ENCODE data around the gene ATP2B3.

ATP2B3 gene

GRCh38 chrX:153533091-153533490, 15.6 kb downstream of the ATP2B3 start:
- DNase-seq (ENCODE audit: low read depth, low spot score) = no peak

- DNase-seq (ENCODE audit: low read depth, low spot score) = no peak
Measured at GRCh38 chrX:153537080-153537479, 19.6 kb downstream of the ATP2B3 start.

- DNase-seq (ENCODE audit: low read depth, low spot score) = no peak
Measured at GRCh38 chrX:153537526-153538295, 20.3 kb downstream of the ATP2B3 start.

- DNase-seq (ENCODE audit: low read depth, low spot score) = no peak
Measured at GRCh38 chrX:153538424-153538823, 21.0 kb downstream of the ATP2B3 start.

- no peak for DNase-seq (ENCODE audit: low read depth, low spot score)
Measured at GRCh38 chrX:153539171-153539978, 21.9 kb downstream of the ATP2B3 start.

GRCh38 chrX:153539979-153540358, 22.5 kb downstream of the ATP2B3 start:
- DNase-seq (ENCODE audit: low read depth, low spot score) = no peak

- DNase-seq (ENCODE audit: low read depth, low spot score) = no peak
Measured at GRCh38 chrX:153544727-153545126, 27.3 kb downstream of the ATP2B3 start.

GRCh38 chrX:153546386-153546785, 28.9 kb downstream of the ATP2B3 start:
- DNase-seq (ENCODE audit: low read depth, low spot score) = no peak

- no peak for DNase-seq (ENCODE audit: low read depth, low spot score)
Measured at GRCh38 chrX:153547195-153547594, 29.8 kb downstream of the ATP2B3 start.

GRCh38 chrX:153549231-153549630, 31.8 kb downstream of the ATP2B3 start:
- DNase-seq (ENCODE audit: low read depth, low spot score) = no peak

GRCh38 chrX:153549807-153550206, 32.4 kb downstream of the ATP2B3 start:
- no peak for DNase-seq (ENCODE audit: low read depth, low spot score)

GRCh38 chrX:153551135-153551534, 33.7 kb downstream of the ATP2B3 start:
- no peak for DNase-seq (ENCODE audit: low read depth, low spot score)

GRCh38 chrX:153554519-153555167, 37.2 kb downstream of the ATP2B3 start:
- no peak for DNase-seq (ENCODE audit: low read depth, low spot score)

- DNase-seq (ENCODE audit: low read depth, low spot score) = no peak
Measured at GRCh38 chrX:153556767-153557166, 39.3 kb downstream of the ATP2B3 start.

- DNase-seq (ENCODE audit: low read depth, low spot score) = no peak
Measured at GRCh38 chrX:153557618-153558355, 40.3 kb downstream of the ATP2B3 start.

- no peak for DNase-seq (ENCODE audit: low read depth, low spot score)
Measured at GRCh38 chrX:153560000-153560399, 42.6 kb downstream of the ATP2B3 start.

GRCh38 chrX:153560466-153560865, 43.0 kb downstream of the ATP2B3 start:
- DNase-seq (ENCODE audit: low read depth, low spot score) = no peak

- no peak for DNase-seq (ENCODE audit: low read depth, low spot score)
Measured at GRCh38 chrX:153561337-153561736, 43.9 kb downstream of the ATP2B3 start.

GRCh38 chrX:153562546-153562945, 45.1 kb downstream of the ATP2B3 start:
- DNase-seq (ENCODE audit: low read depth, low spot score) = no peak

- no peak for DNase-seq (ENCODE audit: low read depth, low spot score)
Measured at GRCh38 chrX:153564047-153564606, 46.7 kb downstream of the ATP2B3 start.

- no peak for DNase-seq (ENCODE audit: low read depth, low spot score)
Measured at GRCh38 chrX:153565996-153566580, 48.6 kb downstream of the ATP2B3 start.
